ENCODE measurements around the gene ARMC6.

The ARMC6 gene

GRCh38 chr19:19033426-19034203 lies at the start of gene ARMC6, which contains the start of gene SUGP2:
TSS of gene ARMC6 (plus strand) at chr19:19033603. CDS start at chr19:19034210, 607 bp downstream.
TSS of gene SUGP2 (minus strand) at chr19:19033517. CDS start at chr19:19031071, 2,446 bp downstream.
- peak within 1 kb of the TSS; percentile 92 for H3K4me3 ChIP-seq (ENCODE audit: low read depth, low read length)
- TF ChIP-seq, protein P1, sequence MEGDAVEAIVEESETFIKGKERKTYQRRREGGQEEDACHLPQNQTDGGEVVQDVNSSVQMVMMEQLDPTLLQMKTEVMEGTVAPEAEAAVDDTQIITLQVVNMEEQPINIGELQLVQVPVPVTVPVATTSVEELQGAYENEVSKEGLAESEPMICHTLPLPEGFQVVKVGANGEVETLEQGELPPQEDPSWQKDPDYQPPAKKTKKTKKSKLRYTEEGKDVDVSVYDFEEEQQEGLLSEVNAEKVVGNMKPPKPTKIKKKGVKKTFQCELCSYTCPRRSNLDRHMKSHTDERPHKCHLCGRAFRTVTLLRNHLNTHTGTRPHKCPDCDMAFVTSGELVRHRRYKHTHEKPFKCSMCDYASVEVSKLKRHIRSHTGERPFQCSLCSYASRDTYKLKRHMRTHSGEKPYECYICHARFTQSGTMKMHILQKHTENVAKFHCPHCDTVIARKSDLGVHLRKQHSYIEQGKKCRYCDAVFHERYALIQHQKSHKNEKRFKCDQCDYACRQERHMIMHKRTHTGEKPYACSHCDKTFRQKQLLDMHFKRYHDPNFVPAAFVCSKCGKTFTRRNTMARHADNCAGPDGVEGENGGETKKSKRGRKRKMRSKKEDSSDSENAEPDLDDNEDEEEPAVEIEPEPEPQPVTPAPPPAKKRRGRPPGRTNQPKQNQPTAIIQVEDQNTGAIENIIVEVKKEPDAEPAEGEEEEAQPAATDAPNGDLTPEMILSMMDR (IDR thresholded peaks at IDR 0.05; ENCODE audit: low read depth, low read length) = no peak

DNA sequence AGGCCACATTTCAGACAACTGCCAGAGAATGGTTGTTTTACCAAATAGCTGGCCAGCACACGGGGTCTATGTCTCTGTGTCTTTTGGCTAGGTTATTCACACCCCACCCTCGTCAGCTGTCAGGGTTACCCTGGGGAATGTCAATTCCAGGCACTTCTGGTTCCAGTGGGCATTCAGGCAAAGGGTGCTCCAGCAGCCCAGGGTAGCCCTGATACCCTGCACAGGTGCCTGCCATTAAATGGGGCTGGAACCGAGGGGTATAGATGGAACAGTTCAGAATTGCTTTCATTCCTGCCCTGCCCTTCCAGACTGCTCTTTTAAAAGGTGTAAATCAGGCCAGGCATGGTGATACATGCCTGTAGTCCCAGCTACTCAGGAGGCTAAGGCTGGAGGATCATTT lies 49.2 kb upstream of the ARMC6 start:
- no peak overlapping the region for H3K4me3 ChIP-seq (ENCODE audit: low read depth, low read length)
- TF ChIP-seq, protein P1 (IDR thresholded peaks at IDR 0.05; ENCODE audit: low read depth, low read length) = no peak

DNA sequence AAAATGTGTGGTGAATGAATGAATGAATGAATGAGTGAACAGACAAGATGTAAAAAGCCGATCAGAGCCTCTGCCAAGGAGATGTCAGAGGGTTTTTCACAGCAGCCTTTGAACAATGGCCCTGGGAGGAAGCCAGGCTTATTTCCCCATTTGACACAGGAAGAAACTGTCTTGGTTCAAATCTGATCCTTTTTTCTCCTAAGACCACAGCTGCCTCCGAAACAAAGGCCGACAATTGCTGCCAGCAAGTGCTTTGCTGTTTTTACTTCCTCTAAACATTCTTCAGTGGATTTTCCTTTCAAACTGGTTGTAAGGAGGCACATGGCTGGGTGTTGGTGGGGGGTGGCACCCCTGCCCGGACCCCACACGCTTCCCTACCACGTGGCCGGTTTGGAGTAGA lies 48.1 kb upstream of the ARMC6 start:
- H3K4me3 ChIP-seq (ENCODE audit: low read depth, low read length) = no peak overlapping the region
- TF ChIP-seq, protein P1 (IDR thresholded peaks at IDR 0.05; ENCODE audit: low read depth, low read length) = no peak

DNA sequence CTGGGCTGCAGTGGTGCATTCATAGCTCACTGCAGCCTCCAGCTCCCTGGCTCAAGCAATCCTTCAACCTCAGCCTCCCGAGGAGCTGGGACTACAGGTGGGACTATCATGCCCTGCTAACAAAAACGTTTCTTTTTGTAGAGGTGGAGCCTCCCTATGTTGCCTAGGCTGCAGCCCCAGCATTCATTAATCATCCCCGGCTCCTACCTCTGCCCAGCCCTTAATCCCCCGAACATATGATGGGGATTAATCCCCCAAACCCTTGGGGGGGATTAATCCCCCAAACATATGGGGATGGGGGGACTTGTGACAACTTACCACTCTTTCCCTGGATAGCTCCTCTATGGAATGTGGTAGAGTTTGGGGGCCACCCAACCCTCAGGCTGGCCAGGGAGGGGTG lies 45.9 kb upstream of the ARMC6 start:
- TF ChIP-seq, protein P1 (IDR thresholded peaks at IDR 0.05; ENCODE audit: low read depth, low read length) = no peak
- H3K4me3 ChIP-seq (ENCODE audit: low read depth, low read length) = no peak overlapping the region

- H3K4me3 ChIP-seq (ENCODE audit: low read depth, low read length) = no peak overlapping the region
- TF ChIP-seq, protein P1 (IDR thresholded peaks at IDR 0.05; ENCODE audit: low read depth, low read length) = no peak
These were observed 44.1 kb upstream of the ARMC6 start for GRCh38 chr19:18989316-18989715.

GRCh38 chr19:18990128-18990708 lies 43.2 kb upstream of the ARMC6 start:
- TF ChIP-seq, protein P1 (IDR thresholded peaks at IDR 0.05; ENCODE audit: low read depth, low read length) = no peak
- H3K4me3 ChIP-seq (ENCODE audit: low read depth, low read length) = no peak overlapping the region

DNA sequence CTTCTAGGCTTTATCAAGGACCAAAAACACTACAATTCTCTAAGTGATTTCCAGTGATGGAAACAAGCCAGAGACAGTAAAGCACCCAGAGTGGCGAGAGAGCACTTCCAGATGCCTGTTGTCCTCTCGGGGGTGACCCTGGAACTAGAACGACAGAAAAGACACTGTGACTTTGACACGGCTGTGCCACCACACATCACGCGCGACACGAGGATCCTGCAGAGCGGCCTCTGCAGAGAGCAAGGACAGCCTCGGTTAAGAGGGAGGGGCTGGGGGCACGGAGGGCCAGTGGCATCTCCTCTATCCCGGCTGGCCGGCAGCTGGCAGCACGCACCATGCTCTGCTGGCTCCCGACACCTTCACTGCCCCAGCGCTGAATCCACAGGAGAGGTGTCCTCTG lies 42.4 kb upstream of the ARMC6 start:
- TF ChIP-seq, protein P1 (IDR thresholded peaks at IDR 0.05; ENCODE audit: low read depth, low read length) = no peak
- no peak overlapping the region for H3K4me3 ChIP-seq (ENCODE audit: low read depth, low read length)

All from WI38 (cell line).